Stimulated activated CD4-positive, alpha-beta T cell treated with anti-CD3 and anti-CD28 coated beads, Interleukin-15, amount 100 ng/mL, for 48 hours (primary cell): Measurements from ENCODE around the gene PNPLA8.

Experiments
- DNase-seq, 2 donors: peaks; one replicate each; pipeline ENCODE4 v3.0.0-alpha.2; 2020; ENCODE audit warnings: low read depth in 2 of 2

Gene PNPLA8

DNA sequence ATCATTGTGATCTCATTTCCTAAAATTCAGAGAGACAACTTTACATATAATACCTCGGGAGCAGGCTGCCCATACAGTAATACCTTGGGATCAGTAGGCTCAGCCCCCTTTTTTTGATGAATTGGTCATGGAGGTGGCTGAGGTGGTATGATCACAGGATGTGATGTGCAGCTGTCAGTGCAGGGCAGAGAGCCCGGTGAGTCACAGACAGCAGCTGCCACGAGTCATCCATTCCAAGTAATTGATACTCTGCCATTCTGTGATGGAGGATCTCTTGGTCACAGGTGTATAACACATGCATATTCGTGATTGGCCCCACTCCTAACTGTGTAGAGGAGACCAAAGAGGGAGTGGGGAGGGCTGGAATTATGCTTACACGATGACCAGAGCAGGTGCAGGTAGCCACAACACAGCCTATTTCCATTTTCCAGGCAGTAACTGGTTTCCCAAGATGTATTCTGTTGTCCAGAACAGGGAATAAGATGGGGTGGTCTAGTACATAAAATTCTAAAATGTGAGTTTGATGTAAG is 83.8 kb downstream of the PNPLA8 start:
- peak; percentile 31 to 36 for DNase-seq

DNA sequence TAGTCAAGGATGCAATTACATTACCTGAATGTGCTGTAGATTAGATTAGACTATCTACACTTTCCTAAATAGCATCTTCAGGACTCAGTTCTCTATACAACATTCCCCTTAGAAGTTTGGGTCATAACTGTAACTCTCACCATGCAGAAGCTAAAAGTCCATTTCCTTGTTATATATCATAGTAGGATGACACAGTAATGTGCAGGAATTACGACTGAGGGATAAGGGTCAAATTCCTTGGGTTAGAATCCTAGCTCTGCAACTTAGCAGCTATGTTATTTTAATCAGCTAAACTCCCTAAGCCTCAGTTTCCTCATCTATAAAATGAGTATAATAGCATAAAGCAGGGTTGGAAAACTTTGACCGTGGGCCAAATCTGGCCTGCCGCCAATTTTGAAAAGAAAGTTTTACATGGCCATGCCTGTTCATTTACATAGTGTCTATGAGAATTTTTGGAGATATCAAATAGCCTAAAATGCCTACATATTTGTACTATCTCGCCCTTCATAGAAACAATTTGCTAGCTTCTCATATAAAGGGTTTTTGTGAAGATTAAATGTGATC is 84.5 kb downstream of the PNPLA8 start:
- DNase-seq: no peak

DNA sequence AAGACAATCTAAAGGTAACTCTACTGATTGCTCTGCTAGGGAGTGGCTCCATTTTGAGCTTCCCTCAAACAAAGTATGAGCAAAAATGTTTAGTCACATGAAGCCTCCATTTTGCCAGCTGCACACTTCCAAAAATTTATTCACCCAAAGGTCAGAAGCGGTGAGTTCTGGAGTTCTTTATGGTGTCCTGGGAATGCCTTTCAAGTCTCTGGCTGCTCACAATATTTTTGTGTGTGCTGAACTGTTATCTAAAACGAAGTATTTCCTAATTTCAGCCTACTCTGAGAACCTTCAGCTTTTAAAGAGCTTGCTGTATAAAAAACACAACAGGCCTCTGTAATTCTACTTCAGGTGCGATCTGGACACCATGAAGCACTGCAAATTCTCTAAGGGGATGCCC is 85.3 kb downstream of the PNPLA8 start:
- no peak for DNase-seq

DNA sequence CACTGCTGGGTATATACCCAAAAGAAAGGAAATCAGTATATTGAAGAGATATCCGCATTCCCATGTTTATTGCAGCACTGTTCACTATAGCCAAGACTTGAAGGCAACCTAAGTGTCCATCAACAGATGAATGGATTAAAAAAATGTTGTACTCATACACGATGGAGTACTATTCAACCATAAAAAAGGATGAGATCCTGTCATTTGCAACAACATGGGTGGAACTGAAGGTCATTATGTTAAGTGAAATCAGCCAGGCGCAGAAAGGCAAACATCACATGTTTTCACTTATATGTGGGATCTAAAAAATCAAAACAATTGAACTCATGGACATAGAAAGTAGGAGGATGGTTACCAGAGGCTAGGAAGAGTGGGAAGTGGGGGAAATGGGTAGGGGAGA is 89.0 kb downstream of the PNPLA8 start:
- no peak for DNase-seq

DNA sequence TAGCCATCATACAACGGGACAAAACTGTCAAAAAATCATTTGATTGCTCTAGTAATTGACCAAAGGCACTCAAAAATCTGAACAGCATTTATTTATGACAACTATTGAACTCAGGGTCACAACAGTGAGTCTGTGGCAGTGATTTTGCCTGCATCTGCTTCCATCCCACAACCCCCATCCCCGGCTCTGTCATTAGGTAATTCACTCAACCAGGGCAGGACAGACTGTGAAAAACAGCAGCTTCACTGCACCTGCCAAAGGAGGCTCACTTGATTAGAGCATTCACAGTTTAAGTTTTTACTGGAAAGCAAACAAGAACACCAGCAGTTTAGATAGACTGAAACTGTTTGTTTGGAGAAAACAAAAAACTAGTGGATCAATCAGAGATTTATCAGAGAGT is 91.9 kb downstream of the PNPLA8 start:
- no peak for DNase-seq

DNA sequence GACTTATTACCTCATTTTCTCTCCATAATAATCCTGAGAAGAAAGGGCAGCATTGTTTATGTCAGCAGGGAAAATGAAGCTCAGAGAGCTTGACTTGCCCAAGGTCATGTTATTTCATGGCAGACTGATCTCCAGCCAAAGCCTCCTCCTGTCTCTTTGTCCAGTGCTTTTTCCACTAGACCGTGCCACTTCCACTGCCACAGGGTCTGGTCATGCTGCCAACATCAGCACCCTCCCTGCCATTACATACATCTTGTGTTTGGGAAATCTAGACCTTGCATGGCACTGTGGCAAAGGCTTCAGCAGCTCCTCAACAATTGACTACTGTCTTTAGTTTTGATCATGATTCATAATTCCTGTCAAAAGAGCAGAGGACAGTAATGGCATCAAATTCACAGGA is 94.8 kb downstream of the PNPLA8 start:
- DNase-seq: no peak

DNA sequence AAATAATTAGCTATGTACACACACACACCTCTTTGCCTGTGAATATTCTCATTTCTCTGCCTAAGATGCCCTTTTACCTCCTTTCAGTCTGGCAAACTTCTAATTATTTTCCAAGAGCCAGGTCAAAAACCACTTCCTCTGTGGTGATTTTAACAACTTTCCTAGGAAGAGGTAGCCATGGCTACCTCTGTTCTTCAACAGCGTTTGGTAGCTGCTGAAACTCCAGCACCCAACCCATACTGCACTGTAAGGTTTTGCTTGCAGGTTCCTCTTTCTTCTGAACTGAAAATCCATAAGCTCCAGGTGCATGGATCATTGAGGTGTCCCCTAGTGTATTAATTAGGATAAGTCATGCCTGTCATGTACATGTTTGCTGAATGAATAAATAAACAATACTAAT is 95.3 kb downstream of the PNPLA8 start:
- DNase-seq: no peak

DNA sequence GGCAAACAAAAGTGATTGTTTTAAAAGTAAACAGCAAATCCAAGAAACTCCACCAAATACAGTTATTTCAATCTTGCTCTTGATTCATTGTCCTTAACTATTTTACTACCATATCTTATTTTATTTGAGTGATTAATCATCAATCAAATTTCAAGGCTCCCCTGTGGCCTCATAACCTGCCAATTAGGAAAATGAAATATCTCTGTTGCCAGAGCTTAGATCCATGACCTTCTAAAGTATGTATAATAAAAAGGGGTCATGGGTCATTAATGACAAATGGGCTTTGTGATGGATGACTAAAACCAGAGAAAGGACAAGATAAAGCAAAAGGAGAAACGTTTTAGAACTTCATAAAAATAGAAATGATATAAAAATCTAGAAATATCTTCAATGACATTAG is 98.2 kb downstream of the PNPLA8 start:
- DNase-seq: no peak

DNA sequence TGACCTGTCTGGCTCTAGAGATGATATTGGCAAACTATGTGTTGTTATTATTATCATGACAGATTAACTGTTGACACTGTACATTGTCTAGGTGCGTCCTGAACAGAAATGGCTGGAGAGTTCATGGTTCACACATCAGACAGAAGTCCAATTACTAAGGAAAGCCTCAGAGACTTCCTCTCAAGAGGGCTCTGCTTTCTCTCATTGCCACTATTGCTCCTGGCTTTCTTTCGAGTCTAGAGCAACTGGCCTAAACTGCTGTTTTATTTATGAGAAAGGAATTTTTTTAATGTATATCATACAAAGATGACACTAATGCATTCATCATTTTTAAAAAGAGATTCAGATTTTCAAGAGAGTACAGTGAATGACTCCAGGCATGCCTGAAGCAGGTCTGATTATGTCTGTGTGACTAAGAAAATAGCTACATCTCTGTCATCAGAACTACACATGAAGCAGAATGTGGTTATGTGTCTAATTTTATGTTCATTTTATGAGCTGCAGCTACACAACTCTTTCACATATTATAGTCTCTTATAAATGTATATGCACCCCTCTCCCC is 100.1 kb downstream of the PNPLA8 start:
- DNase-seq: no peak

DNA sequence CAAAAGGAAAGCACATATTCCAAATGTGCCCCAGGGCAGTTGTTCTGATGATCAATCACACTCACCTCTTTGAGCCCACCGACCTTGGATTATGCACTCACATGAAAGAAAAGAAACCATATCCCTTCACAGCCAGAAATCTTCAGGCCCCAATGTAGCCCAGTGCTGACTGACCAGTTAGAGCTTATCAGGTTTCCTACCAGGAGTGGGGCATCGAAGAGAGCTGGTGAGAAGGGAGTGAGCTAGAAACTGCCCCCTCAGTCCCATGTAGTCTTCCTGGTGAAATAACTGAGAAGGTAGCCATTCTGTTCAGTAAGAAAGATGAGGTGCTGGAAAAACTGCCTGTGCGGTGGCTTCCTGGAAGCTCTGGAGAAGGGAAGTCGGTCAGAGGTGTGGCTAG is 101.9 kb downstream of the PNPLA8 start:
- DNase-seq: no peak

DNA sequence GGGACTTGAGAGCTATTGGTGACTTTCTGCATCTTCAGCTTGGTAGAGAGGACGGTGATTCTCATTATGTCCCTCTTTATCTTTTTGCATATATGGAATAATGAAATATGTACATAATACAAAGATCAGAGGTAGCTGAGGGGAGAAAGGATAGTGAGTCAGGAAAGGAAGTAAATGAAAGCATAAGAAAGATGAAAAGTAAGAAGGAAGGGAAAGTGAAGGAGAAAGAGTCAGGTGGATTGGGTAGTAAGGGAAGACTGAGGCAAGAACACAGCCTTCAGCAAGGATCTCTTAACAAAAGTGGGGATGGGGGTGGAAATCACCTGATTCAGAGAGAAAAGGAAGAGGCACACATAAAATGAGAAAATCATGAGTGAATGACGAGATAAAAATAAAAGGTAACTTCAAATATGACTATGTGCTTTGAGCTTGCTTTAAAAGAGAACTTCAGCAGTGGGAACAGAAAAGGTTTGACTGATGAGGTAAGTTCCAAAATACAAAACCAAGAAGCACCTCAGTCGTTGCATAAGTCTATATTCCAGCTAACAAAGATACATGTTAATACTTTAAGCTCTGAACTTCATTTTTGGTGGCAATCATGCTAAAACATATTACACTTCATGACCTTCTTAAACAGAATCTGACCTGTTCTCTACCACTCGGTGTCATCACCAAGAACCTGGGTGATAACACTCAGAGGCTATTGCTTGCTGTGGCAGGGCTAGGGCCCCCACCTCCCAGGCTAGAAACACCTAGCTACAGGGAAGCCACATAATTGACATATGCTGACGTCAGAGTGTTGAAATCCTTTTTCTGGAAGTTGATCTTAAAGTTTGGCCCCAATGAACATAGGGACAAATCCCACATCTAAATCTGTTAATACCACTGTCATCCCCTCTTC is 102.6 kb downstream of the PNPLA8 start:
- DNase-seq: no peak

DNA sequence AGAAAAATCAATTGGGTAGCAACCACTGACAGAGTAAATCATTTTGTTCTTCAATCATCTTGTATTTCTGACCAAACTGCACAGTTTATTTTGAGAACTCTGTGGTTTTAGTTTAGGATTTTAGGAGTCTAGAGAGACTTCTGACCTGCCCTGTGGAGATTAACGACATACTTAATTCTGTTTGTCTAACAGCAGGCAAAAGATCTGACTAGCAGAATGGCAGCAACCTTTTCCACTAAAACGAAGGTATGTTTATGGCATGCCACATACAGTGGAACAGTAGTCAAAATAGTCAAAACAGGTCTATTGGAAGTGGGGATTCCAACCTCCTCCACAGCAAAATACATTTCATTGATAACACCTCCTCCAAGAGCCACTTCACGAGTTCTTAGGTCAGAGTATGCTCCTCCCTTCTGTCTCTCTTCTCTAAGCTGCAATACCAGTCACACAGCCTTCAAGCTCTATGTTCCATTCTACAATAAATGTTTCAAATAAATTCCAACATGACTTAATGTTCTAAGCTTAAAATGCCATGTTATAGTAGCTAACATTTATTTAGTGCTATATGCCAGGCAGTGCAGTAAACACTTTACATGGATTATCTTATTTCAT is 104.1 kb downstream of the PNPLA8 start:
- DNase-seq: no peak
